Transverse colon (tissue), 4 donors: ENCODE results near the gene PCDHGA2. TPM values are rescaled to one million over a fixed set of nuclear protein-coding genes. Genes with fewer than 3 reads are reported as not detected.
"Not testable (repeated sequence)": the region's sequence is repeated elsewhere in the genome, so short reads cannot be mapped to it uniquely, and the experiment has no call there.

Experiments
- DNase-seq: peaks from one replicate; pipeline ENCODE4 v3.0.0-alpha.2; 2019
- H3K27ac ChIP-seq, 4 donors: fragments of 200-600 bp; sonication (generic); 2 replicates each; pipeline ENCODE4 v1.5.1; 2016 to 2018; ENCODE audit warnings: inconsistent platforms in 4 of 4
- H3K27me3 ChIP-seq: fragments of 200-600 bp; sonication (generic); 2 replicates; pipeline ENCODE4 v1.5.1; 2017; ENCODE audit warnings: inconsistent platforms
- H3K36me3 ChIP-seq, 4 donors: fragments of 200-600 bp; sonication (generic); 2 replicates each; pipeline ENCODE4 v1.5.1; 2017 to 2019; ENCODE audit warnings: inconsistent platforms in 4 of 4
- H3K4me1 ChIP-seq, 4 donors: fragments of 200-600 bp; sonication (generic); 2 replicates each; pipeline ENCODE4 v1.5.1; 2017 to 2020; ENCODE audit warnings: inconsistent platforms in 4 of 4
- H3K4me3 ChIP-seq, 4 donors: fragments of 200-600 bp; sonication (generic); 1 replicate in 1 of 4; 2 replicates in 3 of 4; pipeline versions ENCODE4 v1.5.1 to v1.6.1; 2017 to 2019; ENCODE audit warnings: inconsistent platforms in 4 of 4
- H3K9me3 ChIP-seq, 2 donors: fragments of 200-600 bp; sonication (generic); 2 replicates each; pipeline ENCODE4 v1.5.1; 2017 to 2019; ENCODE audit warnings: inconsistent platforms in 2 of 2
- CTCF ChIP-seq, 5 experiments: fragments of 200-600 bp in 3 of 5; fragments of 450-650 bp in 2 of 5; sonication (generic) in 3 of 5; IDR thresholded peaks; 1 replicate in 2 of 5; 2 replicates in 3 of 5; pipeline ENCODE4 v1.5.1; 2016 to 2017; ENCODE audit warnings: antibody characterized with exemption in 5 of 5, inconsistent platforms in 3 of 5, mild to moderate bottlenecking in 2 of 5, moderate library complexity in 1 of 5
- EP300 ChIP-seq: sonication (generic); formaldehyde crosslinking; IDR thresholded peaks from one replicate; pipeline ENCODE4 v1.6.1; 2017; ENCODE audit warnings: antibody characterized with exemption, low read depth
- POLR2A ChIP-seq: fragments of 450-650 bp; IDR thresholded peaks from one replicate; pipeline ENCODE4 v1.6.1; 2016; ENCODE audit warnings: antibody characterized with exemption, mild to moderate bottlenecking, moderate library complexity
- POLR2AphosphoS5 ChIP-seq, 3 donors: sonication (generic); formaldehyde crosslinking; IDR thresholded peaks; one replicate each; pipeline ENCODE4 v1.6.1; 2016; ENCODE audit warnings: antibody characterized with exemption in 3 of 3
- WGBS, 2 donors: methylation state at CpG; one replicate each; pipeline ENCODE4 v1.1.5; 2018; ENCODE audit warnings: low coverage in 1 of 2; 5-methylcytosine and 5-hydroxymethylcytosine counted together
- in situ Hi-C, 4 donors: fragments of 200-750 bp; cut with MboI; loops; one replicate each; pipeline versions ENCODE4 v1.15.0 to v1.15.1; 2017; ENCODE audit warnings: low sequenced_read_pairs in 3 of 4, low pct_ligation_motif_present in 1 of 4, low pct_unique_long_range_greater_than_20kb in 1 of 4
- intact Hi-C: fragments of 100-400 bp; cut with DNase I; formaldehyde crosslinking; loops from one replicate; pipeline ENCODE4 v1.15.1; 2023; ENCODE audit warnings: low total_unique reads
- total RNA-seq, 4 donors: library from RNA; depleted of rRNA; stranded (reverse); fragments of >200 nt; gene quantifications; one replicate each; pipeline ENCODE4 v1.1.0, GENCODE V29; 2016

The PCDHGA2 gene
- total RNA-seq, 4 donors from 2014 or later = 0.68 to 1.9 (median 1.6) TPM

GRCh38 chr5:141326088-141326854, 12.3 kb upstream of the PCDHGA2 start:
- H3K27ac ChIP-seq = peak overlapping the region; percentile 14 to 64 (median 38)
- TF ChIP-seq POLR2A = no peak
- TF ChIP-seq CTCF (IDR thresholded peaks at IDR 0.05) = peak; percentile 39 to 49 (median 44)
- TF ChIP-seq EP300 = no peak
- TF ChIP-seq POLR2AphosphoS5 (IDR thresholded peaks at IDR 0.05) = peak in 1 of 3 donors; percentile 31
- H3K36me3 ChIP-seq = no peaks in the 10 kb centered on the region
- peaks cover 0 to 2% (median under 1%) of the 10 kb centered on the region in 4 donors for H3K4me1 ChIP-seq
- DNase-seq = peak; percentile 63
- in situ Hi-C loops (no loop called here), intact Hi-C loops (loop anchor here (10.0 kb wide), 1 partner anchor 239 kb away; no protein-coding TSS in a partner anchor)
- peak overlapping the region in 3 of 4 donors; percentile 26 to 50 (median 35) for H3K4me3 ChIP-seq
- H3K27me3 ChIP-seq = peaks cover 13% of the 10 kb centered on the region
- peaks cover 24 to 41% of the 10 kb centered on the region in 2 donors for H3K9me3 ChIP-seq
- 19 to 29% methylated on average over 24 to 27 of the region's 27 CpGs for WGBS, 2 donors

- peaks cover 28 to 45% of the 10 kb centered on the region in 2 donors for H3K9me3 ChIP-seq
- no peak overlapping the region for H3K27ac ChIP-seq
- no peak for DNase-seq
- TF ChIP-seq CTCF (IDR thresholded peaks at IDR 0.05) = no peak
- no peak for TF ChIP-seq POLR2AphosphoS5 (IDR thresholded peaks at IDR 0.05)
- no peak for TF ChIP-seq EP300
- TF ChIP-seq POLR2A = no peak
- H3K4me3 ChIP-seq = no peak overlapping the region
- WGBS, 2 donors = 81% methylated on average over 8 of the region's 8 CpGs; no CpG with 5 or more reads in 1 of the 2 donors
- intact Hi-C loops (loop anchor here (10.0 kb wide), 1 partner anchor 237 kb away; no protein-coding TSS in a partner anchor), in situ Hi-C loops (no loop called here)
- peaks cover 28% of the 10 kb centered on the region for H3K27me3 ChIP-seq
- no peaks in the 10 kb centered on the region for H3K36me3 ChIP-seq
- H3K4me1 ChIP-seq = no peaks in the 10 kb centered on the region
These were observed 10.3 kb upstream of the PCDHGA2 start for GRCh38 chr5:141328231-141328630.

GRCh38 chr5:141330299-141331080, 8.1 kb upstream of the PCDHGA2 start, which contains the start of gene PCDHGA1:
Gene PCDHGA1 (plus strand): TSS chr5:141330514.
- no peak for DNase-seq

GRCh38 chr5:141332571-141332970, 6.0 kb upstream of the PCDHGA2 start:
- H3K27ac ChIP-seq, in situ Hi-C loops, DNase-seq, H3K4me1 ChIP-seq, intact Hi-C loops, H3K4me3 ChIP-seq, H3K36me3 ChIP-seq: not testable (repeated sequence)
- peaks cover 69% of the 10 kb centered on the region for H3K27me3 ChIP-seq
- H3K9me3 ChIP-seq = peaks cover 51 to 77% of the 10 kb centered on the region in 2 donors
- 74% methylated on average over 38 of the region's 39 CpGs; no CpG with 5 or more reads in 1 of the 2 donors for WGBS, 2 donors

More at GRCh38 chr5:141330299-141331080, 8.1 kb upstream of the PCDHGA2 start, which contains the start of gene PCDHGA1:
- intact Hi-C loops (no loop called here), in situ Hi-C loops (no loop called here)
- H3K36me3 ChIP-seq = peaks cover 0 to 3% (median 0%) of the 10 kb centered on the region in 4 donors
- peaks cover 45 to 67% of the 10 kb centered on the region in 2 donors for H3K9me3 ChIP-seq
- H3K4me3 ChIP-seq = no peak within 1 kb of the TSS
- H3K4me1 ChIP-seq = no peaks in the 10 kb centered on the region
- no peak for TF ChIP-seq POLR2AphosphoS5 (IDR thresholded peaks at IDR 0.05)
- peak in 1 of 5 experiments; percentile 14 for TF ChIP-seq CTCF (IDR thresholded peaks at IDR 0.05)
- H3K27ac ChIP-seq = no peak within 1 kb of the TSS
- peaks cover 49% of the 10 kb centered on the region for H3K27me3 ChIP-seq
- 48 to 63% methylated on average over 14 to 21 of the region's 21 CpGs for WGBS, 2 donors

- intact Hi-C loops, H3K4me1 ChIP-seq, DNase-seq, H3K27ac ChIP-seq, H3K36me3 ChIP-seq, in situ Hi-C loops, H3K4me3 ChIP-seq: not testable (repeated sequence)
- peaks cover 42% of the 10 kb centered on the region for H3K27me3 ChIP-seq
- WGBS, 2 donors = 82 to 91% methylated on average over 2 to 41 of the region's 45 CpGs
- H3K9me3 ChIP-seq = peaks cover 44 to 68% of the 10 kb centered on the region in 2 donors
These were observed 2.3 kb downstream of the PCDHGA2 start for GRCh38 chr5:141340781-141341354.
